ENCODE data around the gene MMP3.

Gene MMP3

DNA sequence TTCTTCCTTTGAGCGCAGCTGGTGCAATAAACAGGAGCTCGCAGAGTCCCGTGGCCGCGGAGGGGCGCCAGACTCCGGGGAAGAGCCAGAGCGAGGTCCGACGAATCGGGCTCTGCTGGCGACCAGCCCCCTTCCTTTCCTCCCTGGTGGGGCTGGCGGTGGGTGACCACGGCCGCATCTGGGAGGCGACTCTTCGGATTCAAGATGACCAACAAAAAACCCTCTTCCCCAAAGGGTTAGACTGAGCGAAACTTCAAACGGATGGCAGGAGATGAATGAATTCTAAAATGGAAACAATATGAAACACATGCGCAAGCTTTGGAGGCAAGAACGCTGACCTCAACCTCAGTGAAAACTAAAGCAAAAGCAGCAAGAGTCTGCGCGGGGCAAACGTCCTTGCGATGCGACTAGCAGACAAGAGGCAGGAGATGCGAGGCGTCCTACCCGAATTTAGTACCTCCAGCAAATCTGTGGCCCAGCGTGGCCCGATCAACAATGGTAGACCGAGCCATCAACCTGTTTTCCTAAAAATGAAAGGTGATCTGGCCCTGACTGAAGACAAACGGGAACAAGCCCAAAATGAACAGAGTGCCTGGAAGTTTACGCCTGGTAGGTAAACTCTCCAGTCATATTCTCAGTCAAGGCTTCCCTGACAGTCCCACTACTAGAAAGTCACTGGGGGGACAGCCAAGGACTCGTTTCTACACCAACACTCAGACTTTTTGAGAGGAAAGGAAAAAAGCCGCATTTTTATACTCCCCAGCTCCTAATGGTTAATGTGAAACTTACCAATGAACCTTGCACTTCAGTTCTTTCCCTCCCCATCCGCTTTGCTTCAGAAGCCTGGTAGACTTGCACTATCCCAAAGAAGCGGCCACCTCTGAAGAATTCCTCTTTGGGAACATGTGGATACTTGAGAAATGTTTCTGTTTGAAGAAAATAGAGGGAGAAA is 11.6 kb downstream of the MMP3 start:
- no peak for DNase-seq (ENCODE audit: low read depth)

DNA sequence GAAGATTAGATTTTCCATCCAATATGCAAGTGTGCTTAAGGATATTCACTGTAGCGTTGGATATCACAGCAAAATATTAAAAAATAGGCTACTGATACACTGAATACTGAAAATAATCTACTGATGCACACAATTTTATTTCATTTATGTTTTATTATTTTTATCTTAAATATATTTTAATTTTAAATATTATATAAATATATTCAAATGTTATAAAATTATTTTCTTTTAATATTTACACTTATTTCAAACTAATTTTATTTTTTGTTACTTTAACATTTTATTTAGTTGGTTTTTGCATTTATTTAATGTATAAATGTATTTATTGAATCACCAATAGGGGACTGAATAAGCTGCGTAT is 12.3 kb downstream of the MMP3 start:
- no peak for DNase-seq (ENCODE audit: low read depth)

DNA sequence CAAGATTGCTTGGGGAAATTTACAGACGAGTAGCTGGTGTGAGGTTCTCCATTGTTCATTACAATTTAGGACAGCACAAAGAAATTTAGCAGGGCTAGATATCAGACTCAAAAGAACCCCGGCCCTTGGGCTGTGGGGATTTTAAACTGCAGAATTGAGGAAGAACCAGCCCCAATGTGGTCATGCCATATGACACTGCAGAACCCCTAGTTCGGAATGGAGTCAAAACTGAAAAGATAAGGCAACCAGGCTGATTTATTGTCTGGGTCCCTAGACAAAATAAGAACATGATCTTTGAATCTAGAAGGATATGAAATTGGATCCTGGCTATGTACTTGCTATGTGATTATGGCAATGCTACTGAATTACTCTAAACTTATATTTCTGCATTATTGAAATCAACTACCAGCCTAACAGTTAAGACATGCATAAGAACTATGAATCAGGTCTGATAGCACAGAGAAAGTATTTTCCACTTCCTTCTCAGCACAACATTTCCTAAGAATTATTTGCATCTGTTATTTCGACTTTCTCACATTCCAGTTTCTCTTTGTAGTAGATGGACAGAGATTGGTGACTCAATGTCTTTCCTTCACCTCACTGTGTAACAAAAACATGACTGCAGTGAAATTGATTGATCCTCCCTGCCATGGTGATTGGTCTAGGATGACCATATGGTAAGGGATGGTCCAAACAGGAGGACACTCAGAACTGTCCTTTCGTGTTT is 13.2 kb downstream of the MMP3 start:
- no peak for DNase-seq (ENCODE audit: low read depth)

DNA sequence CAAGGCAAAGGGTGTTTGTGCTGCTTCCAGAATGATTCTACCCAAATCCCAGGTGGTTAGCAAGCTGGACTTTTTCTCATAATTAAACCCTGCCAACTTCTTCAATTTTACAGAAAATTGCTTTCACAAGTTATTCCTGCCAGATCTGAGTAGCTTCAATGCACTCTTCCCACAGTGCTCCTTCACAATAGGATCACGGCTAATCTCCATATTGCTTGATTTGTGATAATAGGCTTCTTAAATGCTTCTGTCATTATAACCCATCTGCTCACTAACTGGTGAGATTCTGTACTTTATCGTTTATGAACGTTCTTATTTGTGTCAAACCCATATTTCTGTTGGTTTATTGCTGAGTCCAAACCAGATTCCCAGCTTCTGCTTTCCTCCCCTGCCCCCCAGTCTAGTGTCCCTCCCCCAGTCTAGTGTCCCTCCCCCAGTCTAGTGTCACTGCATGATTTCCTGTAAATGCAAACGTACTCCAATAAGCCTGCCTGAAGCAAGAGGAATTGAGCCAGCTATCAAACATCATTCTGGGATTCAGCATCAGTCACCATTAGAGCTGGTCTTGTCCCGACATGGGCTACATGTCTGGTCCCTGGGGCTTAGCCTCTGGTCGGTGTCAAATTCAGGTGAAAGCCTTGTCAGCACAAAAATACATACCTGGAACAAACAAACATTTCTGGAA is 14.0 kb downstream of the MMP3 start:
- DNase-seq (ENCODE audit: low read depth), result no peak

DNA sequence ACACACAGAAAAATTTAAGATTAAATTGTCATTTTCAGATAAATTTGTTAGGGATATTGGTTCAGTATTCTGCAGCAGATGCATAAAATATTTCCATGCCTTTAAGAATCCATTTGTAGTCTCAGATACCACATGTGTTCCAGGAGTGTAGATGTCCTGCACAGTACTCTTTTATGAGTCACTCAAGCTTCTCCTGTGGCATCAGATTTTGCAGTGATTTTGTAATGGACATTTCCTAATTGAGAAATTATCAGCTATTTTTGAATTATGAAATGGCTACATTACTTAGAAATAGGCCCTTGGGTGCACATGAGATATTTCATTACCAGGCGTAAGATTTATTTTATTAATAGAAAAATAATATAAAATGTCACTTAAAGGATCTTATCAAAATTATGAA is 18.9 kb downstream of the MMP3 start:
- no peak for DNase-seq (ENCODE audit: low read depth)

DNA sequence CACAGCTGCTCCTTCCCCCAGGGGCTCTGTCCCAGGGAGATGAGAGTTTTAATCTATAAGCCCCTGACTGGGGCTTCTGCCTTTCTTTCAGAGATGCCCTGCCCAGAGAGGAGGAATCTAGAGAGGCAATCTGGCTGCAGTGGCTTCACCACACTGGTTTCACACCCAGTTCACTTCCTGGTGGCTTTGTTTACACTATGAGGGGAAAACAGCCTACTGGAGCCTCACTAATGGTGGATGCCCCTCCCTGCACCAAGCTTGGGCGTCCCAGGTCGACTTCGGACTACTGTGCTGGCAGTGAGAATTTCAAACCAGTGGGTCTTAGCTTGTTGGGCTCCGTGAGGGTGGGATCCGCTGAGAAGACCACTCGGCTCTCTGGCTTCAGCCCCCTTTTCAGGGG is 23.9 kb downstream of the MMP3 start:
- DNase-seq (ENCODE audit: low read depth), result no peak

DNA sequence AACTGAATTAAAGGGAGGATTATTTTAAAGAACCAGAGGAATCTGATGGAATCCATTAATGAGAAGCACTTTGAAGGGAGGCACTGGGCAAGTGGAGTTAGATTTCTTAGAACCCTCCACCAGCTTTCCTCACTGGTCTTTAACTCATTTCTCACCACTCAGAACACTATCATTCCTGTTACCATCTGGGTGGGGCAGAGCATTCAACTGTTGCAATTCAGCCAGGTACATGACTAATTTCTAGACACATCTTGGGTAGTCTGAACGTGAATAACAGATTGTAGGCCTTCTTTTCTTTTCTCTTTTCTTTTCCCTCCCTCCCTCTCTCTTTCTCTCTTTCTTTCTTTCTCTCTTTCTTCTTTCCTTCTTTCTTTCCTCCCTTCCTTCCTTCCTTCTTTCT is 29.9 kb downstream of the MMP3 start:
- DNase-seq (ENCODE audit: low read depth), result no peak

DNA sequence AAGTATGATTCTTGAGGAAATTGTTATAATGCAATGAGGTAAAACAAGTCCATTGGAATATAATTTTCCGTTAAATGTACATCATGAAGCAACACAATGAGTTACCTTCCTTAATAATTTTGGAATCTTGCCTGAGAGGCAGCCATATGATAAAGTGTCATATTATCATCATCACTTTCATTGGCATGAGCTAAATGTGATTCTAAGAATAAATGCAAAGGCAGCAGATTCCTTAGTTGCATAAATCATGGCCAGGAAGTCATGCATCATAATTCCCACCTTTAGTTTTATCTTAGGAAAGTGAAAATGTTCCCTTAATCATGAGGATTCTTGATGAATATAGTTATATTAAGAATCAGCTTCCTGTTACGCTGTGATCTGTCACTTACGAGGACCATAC is 31.2 kb downstream of the MMP3 start:
- DNase-seq (ENCODE audit: low read depth), result no peak

DNA sequence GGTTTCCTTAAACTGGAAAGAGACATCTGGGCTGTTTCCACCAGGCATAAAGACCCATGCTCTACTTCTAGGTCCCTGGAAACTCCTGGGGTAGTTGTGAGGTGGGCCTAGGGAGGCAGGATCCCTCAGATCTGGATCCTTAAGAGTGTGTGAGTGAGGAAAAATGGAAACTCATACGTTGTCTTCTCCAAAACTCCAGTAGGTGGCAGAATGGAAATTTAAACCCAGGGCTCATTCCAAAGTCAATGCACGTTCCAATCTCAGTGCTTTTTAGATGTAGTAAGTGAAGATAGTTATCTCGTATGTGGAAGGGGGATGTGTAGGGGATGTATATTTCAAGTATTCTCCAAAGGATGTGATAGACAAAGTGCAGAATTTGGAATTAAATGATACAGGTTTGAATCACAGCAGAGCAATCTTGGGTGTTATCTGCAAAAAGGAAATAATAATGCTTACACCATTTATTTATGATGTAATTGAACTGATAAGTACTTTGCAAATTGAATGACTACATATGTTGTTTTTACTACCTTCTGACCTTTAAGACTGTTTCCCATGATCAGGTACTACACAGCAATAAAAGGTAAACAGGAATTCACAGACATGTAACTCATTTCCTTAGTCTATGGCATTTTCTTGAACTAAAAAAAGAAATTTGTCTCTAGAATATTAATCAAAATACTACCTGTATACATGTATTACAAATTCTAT is 32.3 kb downstream of the MMP3 start:
- DNase-seq (ENCODE audit: low read depth), result no peak

DNA sequence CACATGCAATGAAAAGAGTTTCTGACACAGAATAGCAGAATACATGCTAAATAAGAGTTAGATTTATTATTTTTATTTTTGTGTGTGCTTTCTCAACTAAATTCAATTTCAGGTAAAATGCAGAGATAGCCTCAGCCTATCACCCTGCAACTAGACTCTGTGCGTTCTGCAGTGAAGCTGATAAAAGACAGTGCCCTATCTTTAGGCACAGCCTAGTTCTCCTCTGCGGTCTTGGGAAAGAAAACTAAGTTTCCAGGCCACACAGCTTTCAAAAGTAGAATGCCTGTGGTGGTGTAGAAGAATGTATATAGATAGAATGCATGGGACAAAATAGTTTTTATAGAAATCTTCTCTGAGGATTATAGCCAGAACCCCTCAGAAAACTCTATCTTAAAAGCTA is 33.4 kb downstream of the MMP3 start:
- DNase-seq (ENCODE audit: low read depth), result no peak

DNA sequence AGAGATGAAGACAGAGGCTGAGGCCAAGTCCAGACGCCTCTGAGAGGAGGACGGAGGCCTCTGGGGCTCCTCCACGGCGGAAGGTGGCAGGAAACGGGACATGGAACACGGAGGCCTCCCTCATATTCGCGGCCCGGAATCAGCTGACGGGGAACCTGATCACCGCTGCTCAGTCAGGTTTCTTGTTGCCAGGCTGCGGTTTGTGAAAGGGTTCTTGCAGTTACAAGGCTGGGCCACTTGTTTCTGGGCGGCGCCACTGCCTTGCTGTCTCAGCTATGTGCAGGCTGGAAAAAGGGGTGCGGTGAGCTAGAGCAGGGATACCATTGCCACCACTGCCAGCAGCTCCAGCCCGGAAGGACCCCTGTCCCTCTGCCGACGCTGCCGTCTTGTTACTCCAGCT is 35.5 kb downstream of the MMP3 start:
- DNase-seq (ENCODE audit: low read depth), result no peak

DNA sequence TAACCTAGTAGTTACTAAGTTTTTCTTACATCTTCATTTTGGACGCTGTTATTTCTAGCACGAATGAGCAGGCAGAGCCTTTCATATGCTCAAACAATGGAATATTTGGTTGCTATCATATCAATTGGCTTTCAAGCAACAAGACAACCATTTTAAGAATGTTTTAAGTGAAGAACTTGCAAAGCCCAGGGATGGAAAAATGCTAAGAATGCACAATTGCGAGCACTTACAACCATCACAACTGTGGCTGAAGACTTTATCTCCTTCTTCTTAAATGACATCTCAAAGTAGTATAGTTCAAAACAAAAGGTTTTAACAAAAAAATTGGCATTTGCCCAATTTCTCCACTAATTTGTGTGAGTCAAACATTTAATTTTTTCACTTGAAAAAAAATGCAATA is 37.1 kb downstream of the MMP3 start:
- no peak for DNase-seq (ENCODE audit: low read depth)

DNA sequence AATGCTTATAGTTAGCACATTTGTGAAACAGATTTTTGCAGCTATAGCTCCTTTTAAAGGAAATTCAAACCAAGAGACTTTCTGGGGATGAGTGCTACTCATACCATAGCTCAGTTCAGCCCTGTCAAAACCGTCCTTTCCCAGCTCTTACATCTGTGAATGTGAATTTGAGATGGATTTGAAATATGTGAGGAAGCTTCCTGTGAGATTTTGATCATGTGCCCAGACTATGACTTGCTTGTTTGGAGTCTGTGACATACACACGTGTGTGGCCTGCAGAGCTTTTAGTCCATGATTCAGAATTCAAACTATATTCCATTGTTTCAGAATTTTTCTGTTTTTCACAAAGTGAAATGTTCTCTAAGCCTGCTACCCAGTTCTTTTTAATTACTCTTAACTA is 41.1 kb downstream of the MMP3 start:
- no peak for DNase-seq (ENCODE audit: low read depth)

DNA sequence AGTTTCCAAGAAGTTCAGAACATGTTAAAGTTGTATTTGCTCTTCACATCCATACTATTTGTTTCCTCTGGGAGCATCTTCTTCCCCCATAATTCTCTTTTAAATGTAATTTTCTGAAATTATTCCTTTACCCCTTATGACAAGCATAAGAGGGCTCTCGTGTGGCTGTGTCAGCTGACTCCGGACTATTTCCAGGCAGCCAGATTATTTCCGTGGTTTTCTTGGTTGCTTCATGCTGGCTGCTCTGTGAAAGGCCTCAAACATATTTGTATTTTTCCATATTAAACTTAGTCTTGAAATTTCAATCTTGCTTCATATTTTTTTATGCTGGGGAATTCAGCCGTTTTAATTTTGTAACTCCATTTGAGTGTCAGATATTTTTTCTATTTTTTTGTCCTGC is 42.6 kb downstream of the MMP3 start:
- no peak for DNase-seq (ENCODE audit: low read depth)

DNA sequence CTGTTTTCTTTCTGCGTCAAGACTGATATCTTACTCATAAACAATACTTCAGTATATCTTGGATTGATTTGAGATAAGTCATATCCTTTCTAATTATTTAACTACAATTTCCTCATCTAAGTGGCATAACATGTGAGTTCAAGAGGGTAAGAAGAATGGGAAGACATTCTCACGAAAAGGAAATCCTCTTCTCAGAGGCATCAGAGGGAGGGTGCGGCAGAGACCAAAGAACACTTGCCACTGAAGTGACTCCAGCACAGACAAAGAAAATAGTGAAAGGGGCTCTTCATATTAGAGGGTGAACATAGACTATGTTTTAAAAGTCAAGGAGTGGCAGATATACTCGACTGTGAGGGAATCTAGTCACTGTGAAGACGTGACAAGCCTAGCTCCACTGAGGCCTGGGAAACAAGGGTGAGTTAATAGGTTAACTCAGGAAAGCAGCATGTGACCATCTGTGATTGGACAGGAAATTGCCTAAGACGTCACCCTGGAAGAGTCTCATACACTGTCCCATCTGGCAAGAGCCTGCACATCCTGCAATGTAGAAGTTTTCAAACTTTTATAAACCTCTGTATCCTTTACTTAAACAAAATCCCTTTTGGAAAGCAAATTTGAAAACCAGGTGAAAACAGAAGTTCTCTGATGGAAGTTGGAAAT is 43.6 kb downstream of the MMP3 start:
- DNase-seq (ENCODE audit: low read depth), result no peak

DNA sequence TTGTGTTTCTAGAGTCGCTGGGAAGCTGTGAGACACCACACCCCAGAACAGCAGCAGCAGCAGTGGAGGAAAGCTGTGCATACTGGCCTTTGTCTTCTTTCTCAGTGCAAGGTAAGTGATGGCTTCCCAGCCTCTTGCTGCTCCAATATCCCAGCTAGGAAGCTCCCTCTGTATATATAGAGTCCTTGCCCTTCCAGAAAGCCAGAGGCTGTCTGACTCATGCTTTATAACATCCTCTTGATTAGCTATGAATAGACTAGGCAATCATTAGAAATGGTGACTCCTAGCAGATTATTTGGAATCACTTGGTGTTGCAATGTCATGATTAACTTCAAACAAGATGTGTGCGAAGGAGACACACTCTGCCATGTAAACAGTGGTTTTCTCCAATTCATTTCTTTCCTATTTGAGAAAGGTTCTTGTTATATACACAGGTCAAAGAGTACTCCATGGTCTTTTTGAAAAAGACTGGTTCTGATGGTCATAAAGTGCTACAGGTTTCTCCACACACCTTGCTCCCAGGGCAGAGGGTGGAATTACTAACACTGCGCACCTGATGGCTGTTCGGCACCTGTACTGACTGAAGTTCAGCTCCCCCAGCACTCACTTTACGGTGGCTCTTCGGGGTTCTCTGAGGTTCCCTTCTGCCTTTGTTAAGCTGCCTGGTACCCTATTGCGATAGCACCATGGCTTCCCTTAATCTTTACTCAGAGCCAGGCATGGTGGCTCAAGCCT is 45.2 kb downstream of the MMP3 start, which contains the start of gene MMP1:
Gene MMP1, minus strand, starts transcription at position 149 of the 735 bp plus-strand sequence. Its CDS starts 68 bp downstream, at position 81.
- no peak for DNase-seq (ENCODE audit: low read depth)

DNA sequence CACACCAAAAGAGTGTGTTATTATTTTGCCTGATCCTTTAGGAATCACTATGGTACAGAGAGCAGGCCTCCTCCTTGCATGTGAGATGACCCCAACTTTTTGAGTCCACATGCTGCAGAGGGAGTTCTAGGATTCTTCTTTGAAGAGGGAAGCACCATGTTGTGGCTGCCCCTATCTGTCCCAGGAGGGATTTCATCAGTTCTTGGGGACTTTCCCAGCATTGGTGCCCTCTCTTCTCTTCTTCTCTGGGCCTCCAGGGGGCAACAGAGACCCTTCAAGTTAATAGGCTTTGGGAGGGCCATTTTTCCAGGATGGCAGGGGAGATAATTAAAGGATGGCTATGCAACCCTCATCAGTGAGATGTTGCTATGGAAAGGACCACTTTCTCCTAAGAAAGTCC is 49.0 kb downstream of the MMP3 start:
- no peak for DNase-seq (ENCODE audit: low read depth)

DNA sequence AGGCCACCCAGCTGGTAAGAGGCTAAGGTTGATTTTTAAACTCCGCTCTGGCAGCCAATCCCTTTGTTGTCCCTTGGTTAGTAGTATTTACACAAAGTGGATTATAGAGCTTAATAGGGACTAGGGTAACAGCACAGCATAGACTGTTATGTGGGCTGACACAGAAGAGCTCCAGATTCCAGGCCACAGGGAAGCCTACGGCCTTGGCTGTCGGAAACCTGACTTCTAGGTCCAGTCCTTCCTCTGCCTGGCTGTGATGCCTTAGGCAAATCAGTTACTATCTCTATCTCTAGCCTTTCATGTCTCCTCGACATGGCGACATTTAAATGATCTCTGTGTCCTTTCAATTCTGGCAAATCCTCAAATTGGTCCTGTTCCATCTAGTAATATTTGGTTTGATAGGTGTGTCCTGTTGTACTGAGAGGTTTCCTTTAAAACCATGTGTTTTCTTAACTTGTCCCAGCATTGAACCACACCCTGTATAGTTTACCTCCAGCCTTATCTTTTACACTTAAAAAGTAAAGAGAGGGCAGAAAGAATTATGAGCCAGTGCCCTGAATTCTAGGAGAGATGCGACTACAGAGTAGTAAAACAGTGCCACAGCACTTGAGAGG is 49.6 kb downstream of the MMP3 start:
- no peak for DNase-seq (ENCODE audit: low read depth)

DNA sequence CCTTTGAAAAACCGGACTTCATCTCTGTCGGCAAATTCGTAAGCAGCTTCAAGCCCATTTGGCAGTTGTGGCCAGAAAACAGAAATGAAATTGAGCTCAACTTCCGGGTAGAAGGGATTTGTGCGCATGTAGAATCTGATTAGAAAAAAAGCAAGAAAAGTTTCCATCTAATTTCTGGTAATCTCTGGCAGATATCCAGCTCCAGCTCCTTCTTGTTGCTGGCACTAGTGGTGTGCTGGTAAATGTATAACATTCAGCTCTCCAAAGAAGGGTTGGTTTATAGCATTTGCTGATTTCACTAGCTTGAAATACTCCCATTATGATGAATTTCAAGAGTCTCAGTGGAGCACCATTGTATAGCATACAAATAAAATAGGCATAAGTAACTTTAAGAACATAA is 50.8 kb downstream of the MMP3 start:
- no peak for DNase-seq (ENCODE audit: low read depth)

DNA sequence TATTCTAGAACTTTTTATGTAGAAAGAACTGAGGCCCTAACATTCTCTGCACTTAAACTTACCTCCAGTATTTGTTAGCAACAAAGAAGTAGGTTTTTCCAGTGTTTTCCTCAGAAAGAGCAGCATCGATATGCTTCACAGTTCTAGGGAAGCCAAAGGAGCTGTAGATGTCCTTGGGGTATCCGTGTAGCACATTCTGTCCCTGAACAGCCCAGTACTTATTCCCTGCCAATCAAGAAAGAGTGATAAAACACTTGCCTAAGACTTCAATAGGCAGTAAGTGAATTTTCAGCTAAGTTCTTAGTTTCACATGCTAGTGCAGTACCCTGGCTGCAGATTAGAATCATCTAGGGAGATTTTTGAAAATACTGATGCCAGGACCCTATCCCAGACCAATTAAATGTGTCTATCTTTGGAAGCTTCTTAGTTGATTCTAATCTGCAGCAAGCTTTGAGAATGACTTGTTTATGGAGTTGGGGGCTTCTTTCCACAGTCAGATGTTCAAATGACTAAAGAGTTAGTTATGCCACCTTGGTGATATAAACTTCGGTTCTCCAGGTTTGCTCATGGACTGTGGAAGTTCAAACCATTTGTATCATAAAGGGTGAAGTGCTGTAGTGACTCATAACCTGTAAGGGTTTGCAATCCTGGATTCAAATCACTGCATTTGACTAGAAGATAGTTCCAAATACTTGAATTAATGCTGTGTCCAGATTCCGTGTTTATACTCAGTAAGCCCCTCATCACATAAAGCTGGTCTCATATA is 52.0 kb downstream of the MMP3 start:
- DNase-seq (ENCODE audit: low read depth), result no peak

All from stimulated activated CD8-positive, alpha-beta memory T cell treated with anti-CD3 and anti-CD28 coated beads, Interleukin-4, amount 100 ng/mL, for 24 hours (primary cell).